Endothelial cell (in vitro differentiated cells): ENCODE data around the gene SSUH2. TPM values are rescaled to one million over a fixed set of nuclear protein-coding genes. Genes with fewer than 3 reads are reported as not detected.

ENCODE experiments used
- DNase-seq: peaks from one replicate; pipeline ENCODE4 v3.0.0; 2021; ENCODE audit warnings: low spot score
- H3K27ac Mint-ChIP-seq: one replicate; pipeline ENCODE4 v1.8.0; 2021; ENCODE audit warnings: mixed read lengths, inconsistent platforms; ENCODE audit not compliant: unreplicated experiment
- H3K27me3 Mint-ChIP-seq: one replicate; pipeline ENCODE4 v1.8.0; 2021; ENCODE audit warnings: mild to moderate bottlenecking, moderate library complexity, mixed read lengths, inconsistent platforms; ENCODE audit not compliant: unreplicated experiment
- H3K36me3 Mint-ChIP-seq: one replicate; pipeline ENCODE4 v1.8.0; 2021; ENCODE audit warnings: mild to moderate bottlenecking, low read depth, mixed read lengths, inconsistent platforms; ENCODE audit not compliant: unreplicated experiment
- H3K4me1 Mint-ChIP-seq: one replicate; pipeline ENCODE4 v1.8.0; 2021; ENCODE audit warnings: mild to moderate bottlenecking, mixed read lengths, inconsistent platforms; ENCODE audit not compliant: unreplicated experiment
- H3K4me3 Mint-ChIP-seq: one replicate; pipeline ENCODE4 v1.8.0; 2021; ENCODE audit warnings: mild to moderate bottlenecking, mixed read lengths, inconsistent platforms; ENCODE audit not compliant: unreplicated experiment
- H3K9me3 Mint-ChIP-seq: one replicate; pipeline ENCODE4 v1.8.0; 2021; ENCODE audit warnings: mixed read lengths, inconsistent platforms; ENCODE audit not compliant: unreplicated experiment
- total RNA-seq: library from RNA; stranded (reverse); fragmentation: NEBNext Ultra II Directional; extraction: Animal tissue kit (Norgen Biotek cat#: 25700); gene quantifications from one replicate; pipeline ENCODE4 v1.2.1, GENCODE V29; 2021; ENCODE audit not compliant: unreplicated experiment
- TF ChIP-seq, protein P1 (sequence below): fragments of 200-600 bp; sonication (generic); IDR thresholded peaks from one replicate; pipeline ENCODE4 v1.5.0; 2021; ENCODE audit warnings: antibody characterized with exemption; ENCODE audit not compliant: unreplicated experiment

Gene SSUH2
- total RNA-seq, 1 donor from 2014 or later: 0.21 TPM

DNA sequence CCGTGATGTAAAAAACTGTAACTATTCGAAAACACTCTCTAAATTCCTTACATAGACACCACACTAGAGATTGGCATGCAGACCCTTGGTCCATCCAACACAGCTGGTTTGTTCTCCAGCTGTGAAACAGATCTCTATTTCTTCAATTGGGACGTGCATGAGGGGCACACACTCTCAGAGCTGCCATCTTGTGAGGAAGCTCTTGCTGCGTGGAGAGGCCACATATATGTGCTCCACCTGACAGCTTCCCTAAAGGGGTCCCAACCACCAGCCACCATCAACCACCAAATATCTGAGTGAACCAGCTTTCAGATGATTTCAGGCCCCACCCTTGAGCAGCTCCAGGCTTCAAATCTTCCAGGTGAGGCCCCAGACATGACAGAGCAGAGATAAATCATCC lies 25.6 kb downstream of the SSUH2 start:
- no peaks in the 10 kb centered on the region for H3K9me3 Mint-ChIP-seq
- no peak for DNase-seq
- H3K27me3 Mint-ChIP-seq: peaks cover 6% of the 10 kb centered on the region
- no peaks in the 10 kb centered on the region for H3K36me3 Mint-ChIP-seq
- peaks cover 12% of the 10 kb centered on the region for H3K4me1 Mint-ChIP-seq
- TF ChIP-seq, protein P1, sequence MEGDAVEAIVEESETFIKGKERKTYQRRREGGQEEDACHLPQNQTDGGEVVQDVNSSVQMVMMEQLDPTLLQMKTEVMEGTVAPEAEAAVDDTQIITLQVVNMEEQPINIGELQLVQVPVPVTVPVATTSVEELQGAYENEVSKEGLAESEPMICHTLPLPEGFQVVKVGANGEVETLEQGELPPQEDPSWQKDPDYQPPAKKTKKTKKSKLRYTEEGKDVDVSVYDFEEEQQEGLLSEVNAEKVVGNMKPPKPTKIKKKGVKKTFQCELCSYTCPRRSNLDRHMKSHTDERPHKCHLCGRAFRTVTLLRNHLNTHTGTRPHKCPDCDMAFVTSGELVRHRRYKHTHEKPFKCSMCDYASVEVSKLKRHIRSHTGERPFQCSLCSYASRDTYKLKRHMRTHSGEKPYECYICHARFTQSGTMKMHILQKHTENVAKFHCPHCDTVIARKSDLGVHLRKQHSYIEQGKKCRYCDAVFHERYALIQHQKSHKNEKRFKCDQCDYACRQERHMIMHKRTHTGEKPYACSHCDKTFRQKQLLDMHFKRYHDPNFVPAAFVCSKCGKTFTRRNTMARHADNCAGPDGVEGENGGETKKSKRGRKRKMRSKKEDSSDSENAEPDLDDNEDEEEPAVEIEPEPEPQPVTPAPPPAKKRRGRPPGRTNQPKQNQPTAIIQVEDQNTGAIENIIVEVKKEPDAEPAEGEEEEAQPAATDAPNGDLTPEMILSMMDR: no peak
- H3K27ac Mint-ChIP-seq: no peak overlapping the region
- no peak overlapping the region for H3K4me3 Mint-ChIP-seq

DNA sequence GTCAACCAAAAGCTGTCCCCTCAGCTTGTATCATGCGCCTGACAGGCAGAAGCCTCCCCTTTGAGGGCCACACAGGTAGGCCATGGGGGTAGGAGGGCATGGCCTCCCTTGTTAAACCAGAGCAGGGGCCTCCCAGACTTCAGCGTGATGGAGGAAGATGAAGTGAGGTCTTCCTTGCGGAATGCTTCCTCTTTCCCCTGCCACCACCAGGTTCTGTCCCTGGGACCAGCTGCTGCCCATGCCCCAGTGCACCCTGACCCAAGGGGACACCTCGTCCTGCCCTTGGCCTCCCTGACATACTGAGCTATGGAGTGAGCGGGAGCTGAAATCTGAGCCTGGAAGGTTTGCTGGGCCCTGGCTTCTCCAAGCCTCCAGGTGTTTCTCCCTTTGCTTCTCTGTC lies 26.7 kb downstream of the SSUH2 start:
- peaks cover 5% of the 10 kb centered on the region for H3K4me1 Mint-ChIP-seq
- no peak overlapping the region for H3K27ac Mint-ChIP-seq
- H3K36me3 Mint-ChIP-seq: no peaks in the 10 kb centered on the region
- no peak overlapping the region for H3K4me3 Mint-ChIP-seq
- peaks cover 4% of the 10 kb centered on the region for H3K27me3 Mint-ChIP-seq
- DNase-seq: no peak
- TF ChIP-seq, protein P1: no peak
- H3K9me3 Mint-ChIP-seq: no peaks in the 10 kb centered on the region

DNA sequence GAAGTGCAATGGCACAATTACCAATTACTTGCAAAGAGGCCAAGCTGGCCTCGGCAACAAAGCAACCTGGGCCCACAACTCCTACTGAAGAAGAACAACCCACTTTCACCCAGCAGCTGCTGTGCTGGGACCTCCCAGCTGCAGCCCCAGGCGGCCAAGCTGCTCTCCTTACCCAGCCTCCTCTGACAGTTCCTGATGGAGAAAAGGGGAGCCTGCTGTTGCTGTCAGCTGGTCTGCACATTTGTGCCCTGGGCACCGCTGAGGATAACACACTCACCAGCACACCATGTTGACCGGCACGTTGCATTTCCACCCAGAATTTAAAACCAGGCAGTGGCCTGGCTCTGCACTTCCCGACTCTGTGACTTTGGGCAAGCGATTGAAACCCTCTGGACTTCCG lies 33.6 kb downstream of the SSUH2 start:
- no peaks in the 10 kb centered on the region for H3K9me3 Mint-ChIP-seq

DNA sequence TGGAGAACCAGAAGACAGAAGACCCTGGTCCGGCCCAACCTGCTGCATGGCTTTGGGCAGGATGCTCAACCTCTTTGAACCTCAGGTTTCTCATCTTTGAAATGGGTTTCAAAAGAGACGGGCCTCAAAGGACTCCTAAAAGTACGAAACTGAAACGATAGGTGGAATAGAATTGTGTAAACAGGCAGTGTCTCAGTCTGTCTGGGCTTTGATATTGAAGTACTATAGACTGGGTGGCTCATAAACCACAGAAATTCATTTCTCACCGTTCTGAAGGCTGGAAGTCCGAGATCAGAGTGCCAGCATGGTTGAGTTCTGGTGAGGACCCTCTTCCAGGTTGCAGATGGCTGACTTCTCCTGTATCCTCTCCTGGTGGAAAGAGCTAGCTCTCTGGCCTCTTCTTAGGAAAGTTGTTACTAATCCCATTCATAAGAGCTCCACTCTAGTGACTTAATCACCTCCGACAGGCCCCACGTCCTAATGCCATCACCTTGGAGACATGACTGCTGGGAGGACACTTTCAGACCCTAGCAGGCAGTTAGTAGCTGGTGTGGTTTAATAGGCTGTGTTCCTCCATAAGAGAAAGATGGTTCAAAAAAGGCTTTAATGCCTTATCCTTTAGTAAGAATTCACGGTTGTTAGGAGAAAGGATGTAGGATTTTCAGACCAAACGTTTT lies 35.7 kb downstream of the SSUH2 start:
- peaks cover 6% of the 10 kb centered on the region for H3K27me3 Mint-ChIP-seq

More for the DNA sequence above, 33.6 kb downstream of the SSUH2 start:
- Mint-ChIP-seq H3K4me3 (no peak overlapping the region), H3K4me1 (peaks cover 6% of the 10 kb centered on the region), H3K27me3 (peaks cover 6% of the 10 kb centered on the region), H3K36me3 (no peaks in the 10 kb centered on the region), H3K27ac (no peak overlapping the region)
- no peak for DNase-seq
- TF ChIP-seq, protein P1: no peak

More for the DNA sequence above, 35.7 kb downstream of the SSUH2 start:
- H3K4me1 Mint-ChIP-seq: peaks cover 6% of the 10 kb centered on the region
- no peak overlapping the region for H3K4me3 Mint-ChIP-seq
- no peak overlapping the region for H3K27ac Mint-ChIP-seq
- no peaks in the 10 kb centered on the region for H3K36me3 Mint-ChIP-seq
- no peaks in the 10 kb centered on the region for H3K9me3 Mint-ChIP-seq
- TF ChIP-seq, protein P1: no peak
- DNase-seq: no peak
